ENCODE results near the gene LMF1.

The LMF1 gene

DNA sequence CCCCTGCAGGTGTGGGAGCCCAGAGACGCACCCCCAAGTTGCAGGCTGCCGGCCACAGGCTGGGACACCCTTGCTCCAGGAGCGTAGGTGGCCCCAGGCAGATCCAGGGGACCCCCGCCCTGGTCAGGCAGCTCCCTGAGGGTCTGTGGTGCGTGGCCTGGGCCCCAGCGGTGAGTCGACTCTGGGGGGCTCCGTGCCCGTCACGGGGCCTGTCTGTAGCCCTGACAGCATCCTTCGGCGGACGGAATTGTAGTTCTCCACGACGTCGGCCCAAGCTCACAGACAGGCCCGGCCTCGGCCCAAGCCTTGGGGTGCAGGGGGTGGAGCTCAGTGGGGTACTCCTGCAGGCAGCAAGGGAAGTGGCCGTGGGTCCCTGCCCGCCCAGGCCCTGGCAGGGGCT, 82.9 kb downstream of the LMF1 start:
- no peak overlapping the region for H3K4me3 ChIP-seq (ENCODE audit: low read depth, low read length)
- TF ChIP-seq POLR2A (IDR thresholded peaks at IDR 0.05; ENCODE audit: extremely low read depth, insufficient read length): no peak
- TF ChIP-seq CTCF (IDR thresholded peaks at IDR 0.05; ENCODE audit: low read depth, low read length): no peak
- TF ChIP-seq MAX (IDR thresholded peaks at IDR 0.05; ENCODE audit: low read depth, low read length): no peak
- no peak for TF ChIP-seq MYC (IDR thresholded peaks at IDR 0.05; ENCODE audit: low read depth, low read length)
- DNase-seq (ENCODE audit: low read depth): no peak

GRCh38 chr16:886802-887731, 83.7 kb downstream of the LMF1 start:
- DNase-seq (ENCODE audit: low read depth): no peak
- no peak overlapping the region for H3K4me3 ChIP-seq (ENCODE audit: low read depth, low read length)
- no peak for TF ChIP-seq MYC (IDR thresholded peaks at IDR 0.05; ENCODE audit: low read depth, low read length)
- TF ChIP-seq MAX (IDR thresholded peaks at IDR 0.05; ENCODE audit: low read depth, low read length): no peak
- no peak for TF ChIP-seq CTCF (IDR thresholded peaks at IDR 0.05; ENCODE audit: low read depth, low read length)
- TF ChIP-seq POLR2A (IDR thresholded peaks at IDR 0.05; ENCODE audit: extremely low read depth, insufficient read length): no peak

- no peak for TF ChIP-seq MAX (IDR thresholded peaks at IDR 0.05; ENCODE audit: low read depth, low read length)
- no peak for TF ChIP-seq CTCF (IDR thresholded peaks at IDR 0.05; ENCODE audit: low read depth, low read length)
- TF ChIP-seq MYC (IDR thresholded peaks at IDR 0.05; ENCODE audit: low read depth, low read length): no peak
- no peak for TF ChIP-seq POLR2A (IDR thresholded peaks at IDR 0.05; ENCODE audit: extremely low read depth, insufficient read length)
- no peak for DNase-seq (ENCODE audit: low read depth)
- no peak overlapping the region for H3K4me3 ChIP-seq (ENCODE audit: low read depth, low read length)
Observed at GRCh38 chr16:886084-886543, 84.7 kb downstream of the LMF1 start.

DNA sequence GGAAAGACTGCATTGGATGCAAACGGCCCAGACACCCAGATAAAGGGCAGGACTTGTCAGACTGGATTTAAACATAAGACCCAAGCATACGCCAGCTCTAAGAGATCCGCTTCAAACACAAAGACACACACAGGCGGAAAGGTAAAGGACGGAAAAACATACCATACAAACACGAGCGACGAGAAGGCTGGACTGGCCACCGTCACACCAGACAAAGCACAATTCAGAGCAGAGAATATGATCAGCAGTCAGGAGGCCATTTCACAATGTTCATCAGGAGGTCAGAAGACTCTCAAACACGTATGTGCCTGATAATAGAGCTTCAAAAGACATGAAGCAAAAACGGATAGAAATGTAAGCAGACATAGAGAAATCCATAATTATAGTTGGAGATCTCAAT, 85.4 kb downstream of the LMF1 start:
- no peak for DNase-seq (ENCODE audit: low read depth)
- no peak for TF ChIP-seq POLR2A (IDR thresholded peaks at IDR 0.05; ENCODE audit: extremely low read depth, insufficient read length)
- no peak overlapping the region for H3K4me3 ChIP-seq (ENCODE audit: low read depth, low read length)

DNA sequence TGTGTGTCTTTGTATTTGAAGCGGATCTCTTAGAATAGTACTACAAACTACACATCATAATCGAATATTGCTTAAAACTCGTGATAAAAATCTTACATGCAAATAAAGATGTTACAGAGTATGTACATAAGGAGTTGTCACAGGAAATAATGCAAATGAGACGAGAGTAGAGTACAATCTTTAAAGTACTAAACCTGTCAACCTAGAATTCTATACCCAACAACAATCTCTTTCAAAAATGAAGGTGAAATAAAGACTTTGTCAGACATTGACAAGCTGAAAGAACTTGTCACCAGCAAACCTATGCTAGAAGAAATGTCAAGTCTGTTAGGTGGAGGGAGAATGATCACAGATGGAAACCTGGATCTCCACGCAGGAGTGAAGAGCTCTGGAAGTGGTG, 86.6 kb downstream of the LMF1 start:
- TF ChIP-seq CTCF (IDR thresholded peaks at IDR 0.05; ENCODE audit: low read depth, low read length) (no peak), POLR2A (IDR thresholded peaks at IDR 0.05; ENCODE audit: extremely low read depth, insufficient read length) (no peak), MAX (IDR thresholded peaks at IDR 0.05; ENCODE audit: low read depth, low read length) (no peak), MYC (IDR thresholded peaks at IDR 0.05; ENCODE audit: low read depth, low read length) (no peak)
- DNase-seq (ENCODE audit: low read depth): no peak
- no peak overlapping the region for H3K4me3 ChIP-seq (ENCODE audit: low read depth, low read length)

GRCh38 chr16:883781-884180, 87.0 kb downstream of the LMF1 start:
- H3K4me3 ChIP-seq (ENCODE audit: low read depth, low read length): no peak overlapping the region
- no peak for DNase-seq (ENCODE audit: low read depth)
- TF ChIP-seq POLR2A (IDR thresholded peaks at IDR 0.05; ENCODE audit: extremely low read depth, insufficient read length) (no peak), MAX (IDR thresholded peaks at IDR 0.05; ENCODE audit: low read depth, low read length) (no peak), MYC (IDR thresholded peaks at IDR 0.05; ENCODE audit: low read depth, low read length) (no peak), CTCF (IDR thresholded peaks at IDR 0.05; ENCODE audit: low read depth, low read length) (no peak)
